Endothelial cell of umbilical vein (primary cell): ENCODE results near the gene LHX3. TPM values are rescaled to one million over a fixed set of nuclear protein-coding genes. Genes with fewer than 3 reads are reported as not detected.

ENCODE experiments used
- BruUV-seq: library from RNA; stranded (reverse); fragments of 400-500 nt; replicated peaks from 2 replicates; lab custom pipeline; 2021; lab: Mats Ljungman, UMichigan
- CTCF ChIA-PET: fragments of 300-600, 350-600 bp; sonication (Branson Sonifier 250); formaldehyde crosslinking; loops from one replicate; lab custom pipeline; 2021; ENCODE audit warnings: antibody characterized with exemption, inconsistent platforms; lab: Charles Lee
- POLR2A ChIA-PET: fragments of 300-600, 350-600 bp; sonication (Branson Sonifier 250); formaldehyde crosslinking; loops from one replicate; lab custom pipeline; 2021; ENCODE audit warnings: antibody characterized with exemption, inconsistent platforms; lab: Charles Lee
- DNase-seq: peaks from one replicate; pipeline ENCODE4 v3.0.0-alpha.2; 2011; ENCODE audit warnings: low read depth, low spot score
- FAIRE-seq: peaks from 2 replicates; lab custom pipeline; 2011; peaks lifted over from hg19 to GRCh38; lab: Jason Lieb, UNC
- H2AFZ ChIP-seq: 2 replicates; pipeline ENCODE4 v1.6.0; 2012; ENCODE audit warnings: low read depth, low read length, control low read depth, inconsistent platforms
- H3K27ac ChIP-seq: 2 replicates; pipeline ENCODE4 v1.5.1; 2011; ENCODE audit warnings: low read depth, mild to moderate bottlenecking, control low read depth, low read length, moderate library complexity; ENCODE audit not compliant: insufficient read depth
- H3K27me3 ChIP-seq, 2 experiments: 2 replicates each; pipeline versions ENCODE4 v1.6.0 to v1.6.1; 2011; ENCODE audit warnings: low read length in 2 of 2, mixed read lengths in 1 of 2; ENCODE audit not compliant: control insufficient read depth in 2 of 2, insufficient read depth in 2 of 2
- H3K36me3 ChIP-seq, 2 experiments: 2 replicates in 1 of 2; 3 replicates in 1 of 2; pipeline ENCODE4 v1.5.1; 2011; ENCODE audit warnings: low read length in 2 of 2, mild to moderate bottlenecking in 1 of 2, moderate library complexity in 1 of 2; ENCODE audit not compliant: control insufficient read depth in 2 of 2, insufficient read depth in 2 of 2; ENCODE audit errors: extremely low read depth in 1 of 2
- H3K4me1 ChIP-seq: 3 replicates; pipeline ENCODE4 v1.5.1; 2011; ENCODE audit warnings: mild to moderate bottlenecking, low read length; ENCODE audit not compliant: control insufficient read depth, insufficient read depth; ENCODE audit errors: extremely low read depth
- H3K4me2 ChIP-seq: 2 replicates; pipeline ENCODE4 v1.6.1; 2011; ENCODE audit warnings: low read length, control low read depth, mixed read lengths; ENCODE audit not compliant: insufficient read depth
- H3K4me3 ChIP-seq, 3 experiments: fragments of 200-600 bp in 1 of 3; sonication (generic), shearing (Covaris generic) in 1 of 3; replicated peaks in 1 of 3; 2 replicates each; pipeline ENCODE4 v1.5.1; 2011 to 2016; ENCODE audit warnings: control low read depth in 3 of 3, low read length in 3 of 3, mild to moderate bottlenecking in 2 of 3, inconsistent platforms in 1 of 3, low read depth in 1 of 3, moderate library complexity in 1 of 3; ENCODE audit not compliant: insufficient read depth in 1 of 3
- H3K79me2 ChIP-seq: 2 replicates; pipeline ENCODE4 v1.6.0; 2012; ENCODE audit warnings: low read length, inconsistent platforms; ENCODE audit not compliant: control insufficient read depth, insufficient read depth
- H3K9ac ChIP-seq: replicated peaks from 2 replicates; pipeline ENCODE3; 2011; ENCODE audit warnings: low read length, control low read depth; ENCODE audit not compliant: insufficient read depth; ENCODE audit errors: extremely low read depth
- H3K9me1 ChIP-seq: replicated peaks from 3 replicates; pipeline ENCODE4 v1.6.0; 2011; ENCODE audit warnings: mild to moderate bottlenecking, low read length; ENCODE audit not compliant: control insufficient read depth, insufficient read depth; ENCODE audit errors: extremely low read depth
- H3K9me3 ChIP-seq: replicated peaks from 2 replicates; pipeline ENCODE4 v1.5.1; 2012; ENCODE audit warnings: low read length, inconsistent platforms; ENCODE audit not compliant: control insufficient read depth, insufficient read depth
- H4K20me1 ChIP-seq: replicated peaks from 2 replicates; pipeline ENCODE3; 2011; ENCODE audit warnings: mild to moderate bottlenecking, low read length; ENCODE audit not compliant: control insufficient read depth, insufficient read depth; ENCODE audit errors: extremely low read depth
- EZH2 ChIP-seq: IDR thresholded peaks from 2 replicates; pipeline ENCODE4 v1.6.1; 2012; ENCODE audit warnings: borderline replicate concordance, low read depth, mild to moderate bottlenecking, moderate library complexity, low read length, inconsistent platforms; ENCODE audit not compliant: severe bottlenecking
- FOS ChIP-seq: IDR thresholded peaks from 2 replicates; pipeline ENCODE4 v1.6.1; 2011; ENCODE audit warnings: mild to moderate bottlenecking, low read length, moderate library complexity, borderline replicate concordance; ENCODE audit not compliant: insufficient read depth
- GATA2 ChIP-seq: IDR thresholded peaks from 2 replicates; pipeline ENCODE4 v1.7.0; 2011; ENCODE audit warnings: low read depth, mild to moderate bottlenecking, moderate library complexity, mixed read lengths, low read length; ENCODE audit not compliant: insufficient read length, insufficient read depth
- JUN ChIP-seq: IDR thresholded peaks from 2 replicates; pipeline ENCODE4 v1.6.1; 2011; ENCODE audit warnings: borderline replicate concordance, low read depth; ENCODE audit not compliant: insufficient read length, insufficient read depth
- MYC ChIP-seq: IDR thresholded peaks from one replicate; pipeline ENCODE4 v1.6.1; 2011; ENCODE audit warnings: mild to moderate bottlenecking, low read depth, low read length
- POLR2A ChIP-seq: IDR thresholded peaks from 2 replicates; pipeline ENCODE4 v1.6.1; 2012; ENCODE audit warnings: low read depth, mild to moderate bottlenecking, control low read depth, low read length
- POLR2AphosphoS5 ChIP-seq: IDR thresholded peaks from 2 replicates; pipeline ENCODE4 v1.6.1; 2012; ENCODE audit warnings: low read depth, mild to moderate bottlenecking, control low read depth, low read length, moderate library complexity; ENCODE audit not compliant: insufficient read depth
- dilution Hi-C: fragments of 300-500 bp; cut with MboI; formaldehyde crosslinking; loops from one replicate; pipeline ENCODE4 v1.15.0; 2019; ENCODE audit warnings: low sequenced_read_pairs; ENCODE audit not compliant: extremely low pct_ligation_motif_present
- intact Hi-C: fragments of 100-400 bp; cut with micrococcal nuclease; formaldehyde crosslinking; loops from one replicate; pipeline ENCODE4 v1.10.0; 2022
- polyA plus RNA-seq, 4 experiments: library from polyadenylated mRNA; depleted of rRNA in 3 of 4; stranded (reverse) in 3 of 4; unstranded in 1 of 4; fragments of >200 nt; gene quantifications; 2 replicates each; pipeline versions ENCODE4 v1.2.1 to v1.2.3, GENCODE V29; 2011 to 2012; ENCODE audit warnings: missing spikeins in 1 of 4
- total RNA-seq: library from RNA; stranded (reverse); gene quantifications from 2 replicates; pipeline ENCODE4 v1.2.3, GENCODE V29; 2021
- TF ChIP-seq, protein P1 (sequence below), 2 donors: IDR thresholded peaks; 1 replicate in 1 of 2; 2 replicates in 1 of 2; pipeline ENCODE4 v1.5.1; 2011; ENCODE audit warnings: low read length in 2 of 2, mild to moderate bottlenecking in 2 of 2, moderate library complexity in 2 of 2, control low read depth in 1 of 2, inconsistent platforms in 1 of 2, low read depth in 1 of 2; ENCODE audit not compliant: insufficient read depth in 1 of 2; ENCODE audit errors: extremely low read depth in 1 of 2
- TF ChIP-seq, protein P2 (sequence below): IDR thresholded peaks from 2 replicates; pipeline ENCODE4 v1.6.1; 2011; ENCODE audit not compliant: insufficient read depth, insufficient read length

The LHX3 gene
- total and polyA plus RNA-seq, 2 donors (not counting 3 experiments of a cell fraction or from before 2014, with no cell fraction given), result not detected

DNA sequence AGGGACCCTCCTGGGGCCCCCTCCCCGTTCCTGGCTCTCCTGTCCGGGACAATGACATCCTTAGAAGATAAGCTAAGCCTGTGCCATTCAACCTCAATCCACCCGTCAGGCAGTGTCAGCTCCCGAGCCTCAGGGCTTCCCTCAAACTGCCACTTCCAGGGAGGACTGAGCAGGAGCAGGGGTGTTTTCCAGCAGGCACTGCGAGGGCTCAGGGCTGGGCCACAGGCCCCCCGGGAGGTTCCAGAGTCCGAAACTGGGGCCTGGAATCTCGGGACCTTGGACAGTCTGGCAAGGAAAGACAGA lies 26.2 kb downstream of the LHX3 start:
- intact Hi-C loops, result no loop called here
- ChIA-PET CTCF (interaction anchor here (1.0 to 1.7 kb wide), 2 partner anchors 8 to 88 kb away, joined by 3 to 4 read pairs; no protein-coding TSS in a partner anchor), POLR2A (no interaction called here)
- no TSS peak for BruUV-seq
- Histone ChIP-seq H3K79me2 (no peaks in the 10 kb centered on the region), H3K27ac (no peak overlapping the region), H3K9ac (no peak overlapping the region), H2AFZ (no peak overlapping the region), H3K4me3 (no peak overlapping the region), H3K4me2 (no peak overlapping the region), H3K27me3 (no peaks in the 10 kb centered on the region), H3K9me1 (no peaks in the 10 kb centered on the region), H3K9me3 (no peaks in the 10 kb centered on the region), H4K20me1 (no peaks in the 10 kb centered on the region), H3K36me3 (no peaks in the 10 kb centered on the region), H3K4me1 (no peaks in the 10 kb centered on the region)
- TF ChIP-seq MYC (no peak), POLR2A (no peak), GATA2 (no peak), EZH2 (no peak), POLR2AphosphoS5 (no peak), JUN (no peak), FOS (no peak)
- TF ChIP-seq, protein P1, sequence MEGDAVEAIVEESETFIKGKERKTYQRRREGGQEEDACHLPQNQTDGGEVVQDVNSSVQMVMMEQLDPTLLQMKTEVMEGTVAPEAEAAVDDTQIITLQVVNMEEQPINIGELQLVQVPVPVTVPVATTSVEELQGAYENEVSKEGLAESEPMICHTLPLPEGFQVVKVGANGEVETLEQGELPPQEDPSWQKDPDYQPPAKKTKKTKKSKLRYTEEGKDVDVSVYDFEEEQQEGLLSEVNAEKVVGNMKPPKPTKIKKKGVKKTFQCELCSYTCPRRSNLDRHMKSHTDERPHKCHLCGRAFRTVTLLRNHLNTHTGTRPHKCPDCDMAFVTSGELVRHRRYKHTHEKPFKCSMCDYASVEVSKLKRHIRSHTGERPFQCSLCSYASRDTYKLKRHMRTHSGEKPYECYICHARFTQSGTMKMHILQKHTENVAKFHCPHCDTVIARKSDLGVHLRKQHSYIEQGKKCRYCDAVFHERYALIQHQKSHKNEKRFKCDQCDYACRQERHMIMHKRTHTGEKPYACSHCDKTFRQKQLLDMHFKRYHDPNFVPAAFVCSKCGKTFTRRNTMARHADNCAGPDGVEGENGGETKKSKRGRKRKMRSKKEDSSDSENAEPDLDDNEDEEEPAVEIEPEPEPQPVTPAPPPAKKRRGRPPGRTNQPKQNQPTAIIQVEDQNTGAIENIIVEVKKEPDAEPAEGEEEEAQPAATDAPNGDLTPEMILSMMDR (IDR thresholded peaks at IDR 0.05; ENCODE audit: extremely low read depth in 1 of 2, insufficient read depth in 1 of 2, low read depth in 1 of 2, low read length in 2 of 2), result no peak
- TF ChIP-seq, protein P2, sequence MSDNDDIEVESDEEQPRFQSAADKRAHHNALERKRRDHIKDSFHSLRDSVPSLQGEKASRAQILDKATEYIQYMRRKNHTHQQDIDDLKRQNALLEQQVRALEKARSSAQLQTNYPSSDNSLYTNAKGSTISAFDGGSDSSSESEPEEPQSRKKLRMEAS, result no peak
- FAIRE-seq (no peak), DNase-seq (no peak)
- dilution Hi-C loops, result no loop called here
